Measurements from ENCODE around the gene UNC13D. TPM values are rescaled to one million over a fixed set of nuclear protein-coding genes. Genes with fewer than 3 reads are reported as not detected.
A peak's percentile ranks its signal among the peaks of the same experiment; 100 is the strongest.

UNC13D gene
- 10 to 100 TPM; 25.9 to 35.0 TPM for total RNA-seq

- Histone ChIP-seq H3K27me3 (no peaks in the 10 kb centered on the region), H3K4me3 (peak within 1 kb of the TSS; percentile 26), H3K36me3 (peaks cover 10% of the 10 kb centered on the region), H3K9me3 (no peaks in the 10 kb centered on the region), H3K27ac (peak within 1 kb of the TSS; percentile 72), H3K4me1 (peaks cover 23% of the 10 kb centered on the region), H3K9ac (ENCODE audit: low read depth in 2 of 2, low read length in 2 of 2) (peak within 1 kb of the TSS; percentile 76 to 82)
- TF ChIP-seq CTCF (IDR thresholded peaks at IDR 0.05): no peak
- intact Hi-C loops (cut with DNase I): no loop called here
- peak; percentile 60 for DNase-seq
These were observed at the start of gene UNC13D for GRCh38 chr17:75843577-75844529. Gene UNC13D (minus strand): TSS chr17:75844404. CDS start chr17:75844337, 67 bp downstream.

- H3K27ac ChIP-seq: no peak overlapping the region
- TF ChIP-seq CTCF (IDR thresholded peaks at IDR 0.05): no peak
- no peak overlapping the region for H3K4me3 ChIP-seq
- H3K27me3 ChIP-seq: no peaks in the 10 kb centered on the region
- no peaks in the 10 kb centered on the region for H3K9me3 ChIP-seq
- peak overlapping the region in 1 of 2 donors; percentile 6 for H3K9ac ChIP-seq (ENCODE audit: low read depth in 2 of 2, low read length in 2 of 2)
- DNase-seq: no peak
- intact Hi-C loops (cut with DNase I): no loop called here
- H3K36me3 ChIP-seq: peaks cover 4% of the 10 kb centered on the region
- peaks cover 8% of the 10 kb centered on the region for H3K4me1 ChIP-seq
These were observed 49.3 kb upstream of the UNC13D start for GRCh38 chr17:75893305-75894048.

GRCh38 chr17:75892556-75893224 is 48.5 kb upstream of the UNC13D start:
- no peak overlapping the region for H3K4me3 ChIP-seq
- no peaks in the 10 kb centered on the region for H3K27me3 ChIP-seq
- H3K36me3 ChIP-seq: no peaks in the 10 kb centered on the region
- peaks cover 8% of the 10 kb centered on the region for H3K4me1 ChIP-seq
- no peak for DNase-seq
- intact Hi-C loops (cut with DNase I): no loop called here
- no peak for TF ChIP-seq CTCF (IDR thresholded peaks at IDR 0.05)
- H3K9ac ChIP-seq (ENCODE audit: low read depth in 2 of 2, low read length in 2 of 2): no peak overlapping the region
- no peak overlapping the region for H3K27ac ChIP-seq
- H3K9me3 ChIP-seq: no peaks in the 10 kb centered on the region

GRCh38 chr17:75891605-75892555 is 47.7 kb upstream of the UNC13D start:
- no peak overlapping the region for H3K9ac ChIP-seq (ENCODE audit: low read depth in 2 of 2, low read length in 2 of 2)
- H3K4me3 ChIP-seq: no peak overlapping the region
- intact Hi-C loops (cut with DNase I): no loop called here
- TF ChIP-seq CTCF (IDR thresholded peaks at IDR 0.05): no peak
- no peaks in the 10 kb centered on the region for H3K9me3 ChIP-seq
- H3K27me3 ChIP-seq: no peaks in the 10 kb centered on the region
- DNase-seq: no peak
- no peak overlapping the region for H3K27ac ChIP-seq
- peaks cover 8% of the 10 kb centered on the region for H3K4me1 ChIP-seq
- no peaks in the 10 kb centered on the region for H3K36me3 ChIP-seq

All from colonic mucosa (tissue), 4 donors.